ENCODE measurements around the gene FTSJ3.

FTSJ3 gene

DNA sequence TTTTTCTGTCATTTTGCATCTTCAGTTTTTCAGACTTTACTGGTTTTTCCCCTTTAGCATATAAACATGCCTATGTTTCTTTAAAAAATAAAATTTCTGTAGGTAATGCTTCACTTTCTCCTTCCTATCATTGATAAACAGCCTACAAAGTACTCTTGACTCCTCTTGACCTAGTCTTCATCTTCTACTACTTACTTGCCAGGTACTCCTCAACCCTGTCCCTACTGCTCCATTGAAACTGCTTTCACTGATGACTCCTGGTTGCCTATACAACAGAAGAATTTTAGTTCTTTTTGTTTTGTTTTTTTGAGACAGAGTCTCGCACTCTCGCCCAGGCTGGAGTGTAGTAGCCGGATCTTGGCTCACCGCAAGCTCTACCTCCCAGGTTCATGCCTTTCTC lies 46.5 kb downstream of the FTSJ3 start:
- TF ChIP-seq EP300 (IDR thresholded peaks at IDR 0.05; ENCODE audit: borderline replicate concordance) (no peak), EGR1 (IDR thresholded peaks at IDR 0.05) (no peak), TAF1 (IDR thresholded peaks at IDR 0.05; ENCODE audit: low read depth) (no peak), CEBPB (IDR thresholded peaks at IDR 0.05) (no peak), YY1 (IDR thresholded peaks at IDR 0.05; ENCODE audit: low read depth) (no peak), USF1 (IDR thresholded peaks at IDR 0.05) (no peak)

- TF ChIP-seq RAD21 (IDR thresholded peaks at IDR 0.05; ENCODE audit: low read depth) = no peak
- TF ChIP-seq FOXM1 (IDR thresholded peaks at IDR 0.05; ENCODE audit: borderline replicate concordance, low read depth) = no peak
- no peak for TF ChIP-seq NFIC (IDR thresholded peaks at IDR 0.05)
- TF ChIP-seq REST (IDR thresholded peaks at IDR 0.05; ENCODE audit: low read depth) = no peak
- TF ChIP-seq TAF1 (IDR thresholded peaks at IDR 0.05; ENCODE audit: low read depth) = no peak
- TF ChIP-seq CREB1 (IDR thresholded peaks at IDR 0.05; ENCODE audit: low read depth) = no peak
Measured at GRCh38 chr17:63780507-63780906, 47.0 kb downstream of the FTSJ3 start.

DNA sequence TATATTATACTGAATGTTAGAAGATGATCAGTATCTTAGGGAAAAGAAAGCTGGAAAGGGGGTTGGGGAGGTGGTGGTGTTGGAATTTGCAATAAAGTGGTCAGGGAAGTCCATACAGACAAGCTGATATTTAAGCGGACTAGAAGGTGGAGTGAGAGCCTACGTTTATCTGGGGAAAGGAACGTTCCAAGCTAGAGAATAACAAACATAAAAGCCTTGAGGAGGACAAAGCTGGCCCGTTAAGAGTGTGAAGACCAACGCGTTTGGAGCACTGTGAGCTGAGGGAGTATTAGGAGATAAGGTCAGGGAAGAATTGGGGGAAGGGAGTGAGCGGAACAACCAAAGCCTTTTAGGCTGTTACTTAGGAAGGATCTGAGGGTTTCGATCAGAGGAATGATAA lies 52.0 kb downstream of the FTSJ3 start:
- TF ChIP-seq TCF12 (IDR thresholded peaks at IDR 0.05; ENCODE audit: low read depth) (no peak), EGR1 (IDR thresholded peaks at IDR 0.05) (no peak), CREB1 (IDR thresholded peaks at IDR 0.05; ENCODE audit: low read depth) (no peak), ZBTB7A (IDR thresholded peaks at IDR 0.05; ENCODE audit: low read depth) (no peak), RAD21 (IDR thresholded peaks at IDR 0.05; ENCODE audit: low read depth) (no peak), USF1 (IDR thresholded peaks at IDR 0.05) (no peak), EP300 (IDR thresholded peaks at IDR 0.05; ENCODE audit: borderline replicate concordance) (no peak), TAF1 (IDR thresholded peaks at IDR 0.05; ENCODE audit: low read depth) (no peak)

- no peak for TF ChIP-seq EP300 (IDR thresholded peaks at IDR 0.05; ENCODE audit: borderline replicate concordance)
- no peak for TF ChIP-seq FOXM1 (IDR thresholded peaks at IDR 0.05; ENCODE audit: borderline replicate concordance, low read depth)
- TF ChIP-seq YY1 (IDR thresholded peaks at IDR 0.05; ENCODE audit: low read depth) = no peak
- TF ChIP-seq CEBPB (IDR thresholded peaks at IDR 0.05) = no peak
- TF ChIP-seq NFIC (IDR thresholded peaks at IDR 0.05) = no peak
- TF ChIP-seq TEAD4 (IDR thresholded peaks at IDR 0.05) = no peak
Measured at GRCh38 chr17:63774969-63775265, 52.5 kb downstream of the FTSJ3 start.

GRCh38 chr17:63774141-63774968 lies 53.1 kb downstream of the FTSJ3 start, which contains the start of gene DDX42:
DDX42 (plus strand) TSS chr17:63774170; CDS start chr17:63787050, 12,880 bp downstream.
- no peak for TF ChIP-seq EGR1 (IDR thresholded peaks at IDR 0.05)
- 0 out of 2 replicates have a peak, but pooled peaks have one; percentile 1 for TF ChIP-seq TEAD4 (IDR thresholded peaks at IDR 0.05)
- TF ChIP-seq NFIC (IDR thresholded peaks at IDR 0.05) = no peak
- TF ChIP-seq YY1 (IDR thresholded peaks at IDR 0.05; ENCODE audit: low read depth) = no peak

GRCh38 chr17:63773272-63774140 lies 54.0 kb downstream of the FTSJ3 start, which contains the start of gene CCDC47:
CCDC47 (minus strand) TSS chr17:63773597; CDS start chr17:63766175, 7,422 bp downstream.
- TF ChIP-seq RAD21 (IDR thresholded peaks at IDR 0.05; ENCODE audit: low read depth) = no peak
- TF ChIP-seq USF1 (IDR thresholded peaks at IDR 0.05) = peak; percentile 97
- peak; percentile 97 for TF ChIP-seq YY1 (IDR thresholded peaks at IDR 0.05; ENCODE audit: low read depth)
- TF ChIP-seq, protein P1, sequence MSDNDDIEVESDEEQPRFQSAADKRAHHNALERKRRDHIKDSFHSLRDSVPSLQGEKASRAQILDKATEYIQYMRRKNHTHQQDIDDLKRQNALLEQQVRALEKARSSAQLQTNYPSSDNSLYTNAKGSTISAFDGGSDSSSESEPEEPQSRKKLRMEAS (IDR thresholded peaks at IDR 0.05) = peak; percentile 100
- no peak for TF ChIP-seq REST (IDR thresholded peaks at IDR 0.05; ENCODE audit: low read depth)
- peak; percentile 95 for TF ChIP-seq CREB1 (IDR thresholded peaks at IDR 0.05; ENCODE audit: low read depth)
- peak; percentile 90 for TF ChIP-seq TAF1 (IDR thresholded peaks at IDR 0.05; ENCODE audit: low read depth)
- TF ChIP-seq NFIC (IDR thresholded peaks at IDR 0.05) = no peak; the same call in 1 of the 2 replicates
- peak; percentile 60 for TF ChIP-seq CEBPB (IDR thresholded peaks at IDR 0.05)
- TF ChIP-seq TEAD4 (IDR thresholded peaks at IDR 0.05) = no peak
- no peak for TF ChIP-seq ZBTB7A (IDR thresholded peaks at IDR 0.05; ENCODE audit: low read depth)
- peak; percentile 29; the same call in 1 of the 2 replicates for TF ChIP-seq EGR1 (IDR thresholded peaks at IDR 0.05)
- no peak for TF ChIP-seq FOXM1 (IDR thresholded peaks at IDR 0.05; ENCODE audit: borderline replicate concordance, low read depth)
- TF ChIP-seq TCF12 (IDR thresholded peaks at IDR 0.05; ENCODE audit: low read depth) = peak; percentile 21; the same call in 1 of the 2 replicates
- TF ChIP-seq EP300 (IDR thresholded peaks at IDR 0.05; ENCODE audit: borderline replicate concordance) = no peak
